Esophagus muscularis mucosa (tissue), 4 donors: ENCODE results near the gene SBK1. TPM values are rescaled to one million over a fixed set of nuclear protein-coding genes. Genes with fewer than 3 reads are reported as not detected.
A peak's percentile ranks its signal among the peaks of the same experiment; 100 is the strongest.
"Not testable (repeated sequence)": the region's sequence is repeated elsewhere in the genome, so short reads cannot be mapped to it uniquely, and the experiment has no call there.

Experiments used
- DNase-seq: peaks from one replicate; pipeline ENCODE4 v3.0.0-alpha.2; 2017; ENCODE audit errors: extremely low spot score
- H3K27ac ChIP-seq, 4 donors: fragments of 200-600 bp; sonication (generic); replicated peaks in 1 of 4; 1 replicate in 3 of 4; 2 replicates in 1 of 4; pipeline ENCODE4 v1.5.1; 2016 to 2019; ENCODE audit warnings: mild to moderate bottlenecking in 1 of 4
- H3K27me3 ChIP-seq, 4 donors: fragments of 200-600 bp; sonication (generic); one replicate each; pipeline versions ENCODE4 v1.5.1 to v1.6.0; 2016 to 2019
- H3K36me3 ChIP-seq, 4 donors: fragments of 200-600 bp; sonication (generic); one replicate each; pipeline ENCODE4 v1.5.1; 2016 to 2019
- H3K4me1 ChIP-seq, 4 donors: fragments of 200-600 bp; sonication (generic); one replicate each; pipeline ENCODE4 v1.5.1; 2016 to 2019
- H3K4me3 ChIP-seq, 4 donors: fragments of 200-600 bp; sonication (generic); 1 replicate in 2 of 4; 2 replicates in 2 of 4; pipeline ENCODE4 v1.5.1; 2016 to 2019; ENCODE audit warnings: mild to moderate bottlenecking in 4 of 4, moderate library complexity in 1 of 4
- H3K9me3 ChIP-seq, 4 donors: fragments of 200-600 bp; sonication (generic); 1 replicate in 3 of 4; 2 replicates in 1 of 4; pipeline ENCODE4 v1.5.1; 2016 to 2019
- EP300 ChIP-seq: sonication (generic); formaldehyde crosslinking; IDR thresholded peaks from one replicate; pipeline ENCODE4 v1.6.1; 2017; ENCODE audit warnings: antibody characterized with exemption
- POLR2A ChIP-seq: fragments of 450-650 bp; IDR thresholded peaks from one replicate; pipeline ENCODE4 v1.6.1; 2017; ENCODE audit warnings: antibody characterized with exemption, moderate library complexity, mild to moderate bottlenecking, low read depth
- POLR2AphosphoS5 ChIP-seq, 2 donors: sonication (generic); formaldehyde crosslinking; IDR thresholded peaks; one replicate each; pipeline ENCODE4 v1.6.1; 2017; ENCODE audit warnings: antibody characterized with exemption in 2 of 2
- WGBS: methylation state at CpG from one replicate; pipeline ENCODE4 v1.1.5; 2018; 5-methylcytosine and 5-hydroxymethylcytosine counted together
- intact Hi-C: fragments of 100-400 bp; cut with DNase I; formaldehyde crosslinking; loops from one replicate; pipeline ENCODE4 v1.15.1; 2023
- total RNA-seq, 4 donors: library from RNA; depleted of rRNA; stranded (reverse); fragments of >200 nt; gene quantifications; one replicate each; pipeline versions ENCODE4 v1.1.0 to v1.2.1, GENCODE V29; 2016
- TF ChIP-seq, protein P1 (sequence below), 3 experiments: fragments of 200-600 bp in 2 of 3; fragments of 450-650 bp in 1 of 3; sonication (generic) in 2 of 3; IDR thresholded peaks; one replicate each; pipeline ENCODE4 v1.5.1; 2017 to 2019; ENCODE audit warnings: antibody characterized with exemption in 3 of 3, mild to moderate bottlenecking in 2 of 3, moderate library complexity in 1 of 3

Gene SBK1
- under 1 TPM; under 0.01 to 0.78 (median 0.17) TPM for total RNA-seq

DNA sequence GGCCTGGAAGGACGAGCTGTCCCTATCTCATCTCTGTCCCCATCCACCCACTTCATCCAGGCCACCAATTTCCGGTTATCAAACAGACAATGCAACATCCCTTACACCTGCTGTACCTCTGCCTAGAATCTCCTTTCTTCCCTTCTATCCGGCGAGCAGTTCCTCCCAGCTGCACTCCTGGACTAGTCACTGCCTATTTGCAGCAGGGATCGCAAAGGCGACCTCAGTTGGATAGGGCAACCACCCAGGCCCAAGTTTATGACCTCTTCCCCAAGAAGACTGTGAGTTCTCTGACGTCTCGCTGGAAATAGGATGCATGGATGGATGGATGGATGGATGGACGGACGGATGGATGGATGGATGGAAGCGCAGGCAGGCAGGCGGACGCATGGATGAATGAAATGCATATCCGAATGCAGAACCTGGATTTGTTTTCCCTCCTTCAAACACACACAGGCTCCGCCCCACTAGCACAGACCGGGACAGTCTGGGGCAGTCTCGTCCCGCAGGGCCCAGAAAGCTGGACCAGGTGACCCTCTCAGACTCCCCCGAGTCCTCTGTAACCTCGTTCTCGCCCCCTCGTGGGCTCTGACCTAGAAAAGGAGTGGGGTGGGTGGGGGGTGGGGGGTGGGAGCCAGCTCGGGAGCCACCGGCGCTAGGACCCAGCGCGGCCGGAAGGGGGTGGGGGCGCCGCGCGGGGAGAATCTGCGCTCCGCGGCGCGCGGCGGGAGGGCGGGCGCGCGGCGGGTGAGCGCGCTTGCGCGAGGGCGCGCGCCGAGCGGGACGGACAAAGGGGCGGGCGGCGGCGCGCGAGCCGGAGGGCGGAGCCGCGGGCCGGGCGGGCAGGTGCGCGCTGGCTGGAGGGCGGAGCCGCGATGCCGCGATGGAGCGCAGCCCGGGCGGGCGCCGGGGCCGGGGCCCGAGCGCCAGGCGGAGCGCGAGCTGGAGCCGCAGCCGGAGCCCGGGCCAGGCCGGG is at the start of gene SBK1:
TSS of gene SBK1 (plus strand) at position 875 of the 976 bp plus-strand sequence. CDS start 24,867 bp downstream, outside the sequence.
- H3K4me3 ChIP-seq = peak within 1 kb of the TSS; percentile 60 to 74 (median 60)
- DNase-seq = no peak
- peak within 1 kb of the TSS in 3 of 4 donors; percentile 54 to 63 (median 58) for H3K27ac ChIP-seq
- intact Hi-C loops = no loop called here
- peaks cover 0 to 23% (median 5%) of the 10 kb centered on the region in 4 donors for H3K27me3 ChIP-seq
- WGBS = 26% methylated on average over 6 of the region's 88 CpGs
- H3K4me1 ChIP-seq = peaks cover 9 to 20% (median 17%) of the 10 kb centered on the region in 4 donors
- TF ChIP-seq, protein P1, sequence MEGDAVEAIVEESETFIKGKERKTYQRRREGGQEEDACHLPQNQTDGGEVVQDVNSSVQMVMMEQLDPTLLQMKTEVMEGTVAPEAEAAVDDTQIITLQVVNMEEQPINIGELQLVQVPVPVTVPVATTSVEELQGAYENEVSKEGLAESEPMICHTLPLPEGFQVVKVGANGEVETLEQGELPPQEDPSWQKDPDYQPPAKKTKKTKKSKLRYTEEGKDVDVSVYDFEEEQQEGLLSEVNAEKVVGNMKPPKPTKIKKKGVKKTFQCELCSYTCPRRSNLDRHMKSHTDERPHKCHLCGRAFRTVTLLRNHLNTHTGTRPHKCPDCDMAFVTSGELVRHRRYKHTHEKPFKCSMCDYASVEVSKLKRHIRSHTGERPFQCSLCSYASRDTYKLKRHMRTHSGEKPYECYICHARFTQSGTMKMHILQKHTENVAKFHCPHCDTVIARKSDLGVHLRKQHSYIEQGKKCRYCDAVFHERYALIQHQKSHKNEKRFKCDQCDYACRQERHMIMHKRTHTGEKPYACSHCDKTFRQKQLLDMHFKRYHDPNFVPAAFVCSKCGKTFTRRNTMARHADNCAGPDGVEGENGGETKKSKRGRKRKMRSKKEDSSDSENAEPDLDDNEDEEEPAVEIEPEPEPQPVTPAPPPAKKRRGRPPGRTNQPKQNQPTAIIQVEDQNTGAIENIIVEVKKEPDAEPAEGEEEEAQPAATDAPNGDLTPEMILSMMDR (IDR thresholded peaks at IDR 0.05) = no peak
- no peak for TF ChIP-seq POLR2A
- H3K9me3 ChIP-seq = no peaks in the 10 kb centered on the region
- H3K36me3 ChIP-seq = no peaks in the 10 kb centered on the region

DNA sequence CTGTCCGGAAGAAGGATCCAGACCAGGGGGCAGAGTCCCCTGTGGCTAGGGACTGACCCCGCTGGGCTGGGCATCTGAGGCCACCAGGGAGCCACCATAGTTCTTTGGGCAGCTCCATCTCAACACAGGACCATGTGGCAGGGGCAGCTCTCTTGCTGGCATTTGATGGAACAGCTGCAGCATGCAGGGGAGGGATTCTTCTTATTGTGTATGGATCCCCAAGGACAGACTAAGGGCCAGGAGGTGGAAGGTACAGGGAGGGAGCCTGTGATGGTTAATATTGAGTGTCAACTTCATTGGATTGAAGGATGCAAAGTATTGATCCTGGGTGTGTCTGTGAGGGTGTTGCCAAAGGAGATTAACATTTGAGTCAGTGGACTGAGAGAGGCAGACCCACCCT is 42.8 kb upstream of the SBK1 start:
- H3K9me3 ChIP-seq, H3K4me1 ChIP-seq, H3K4me3 ChIP-seq, H3K27ac ChIP-seq, intact Hi-C loops, DNase-seq, H3K36me3 ChIP-seq, H3K27me3 ChIP-seq: not testable (repeated sequence)
- WGBS = 89% methylated on average over 2 of the region's 2 CpGs

DNA sequence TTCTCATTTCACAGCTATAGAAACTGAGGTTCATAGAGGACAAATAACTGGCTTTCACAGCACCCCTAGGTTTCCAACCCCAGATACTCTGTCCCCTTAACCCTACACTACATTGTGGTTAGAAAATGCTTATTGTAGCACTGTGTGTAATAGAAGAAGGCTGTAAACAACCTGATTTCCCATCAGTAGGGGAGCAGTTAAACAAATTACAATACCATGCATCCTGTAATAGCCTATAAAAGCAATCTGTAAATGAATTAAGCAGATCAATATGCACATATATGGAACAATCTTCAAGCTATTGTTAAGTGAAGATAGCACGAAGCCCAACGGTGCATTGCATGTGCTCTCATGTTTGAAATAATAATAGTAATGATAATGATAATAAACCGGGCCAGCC is 41.3 kb upstream of the SBK1 start:
- 63% methylated on average over 3 of the region's 3 CpGs for WGBS
- intact Hi-C loops = no loop called here
- Histone ChIP-seq H3K27ac (no peak overlapping the region), H3K4me1 (no peaks in the 10 kb centered on the region), H3K9me3 (peaks cover 0 to 5% (median 2%) of the 10 kb centered on the region in 4 donors), H3K4me3 (no peak overlapping the region), H3K36me3 (no peaks in the 10 kb centered on the region), H3K27me3 (no peaks in the 10 kb centered on the region)
- TF ChIP-seq EP300 = no peak
- no peak for DNase-seq

DNA sequence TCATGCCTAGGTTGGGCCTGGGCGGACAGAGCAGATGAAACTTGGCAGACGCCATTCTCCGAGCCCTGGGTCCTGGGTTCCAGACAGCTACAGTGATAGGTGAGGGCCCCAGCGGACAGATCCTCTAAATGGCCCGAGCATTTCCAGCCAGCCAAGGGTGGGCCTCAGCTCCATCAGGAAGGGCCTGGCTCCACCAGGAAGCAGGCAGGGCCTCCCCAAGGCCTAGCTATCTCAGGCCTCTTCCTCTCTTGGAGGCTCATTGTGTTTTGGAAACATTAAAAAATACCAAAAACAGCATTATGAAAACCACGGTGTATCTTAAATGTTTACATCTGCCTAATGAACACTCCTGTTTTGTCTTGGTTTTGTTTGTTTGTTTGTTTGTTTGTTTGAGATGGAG is 38.2 kb upstream of the SBK1 start:
- TF ChIP-seq, protein P1 (IDR thresholded peaks at IDR 0.05) = no peak
- TF ChIP-seq POLR2A (no peak), POLR2AphosphoS5 (IDR thresholded peaks at IDR 0.05) (no peak), EP300 (no peak)
- intact Hi-C loops = no loop called here
- 94% methylated on average over 6 of the region's 6 CpGs for WGBS
- no peak for DNase-seq
- Histone ChIP-seq H3K9me3 (peaks cover 0 to 5% (median 2%) of the 10 kb centered on the region in 4 donors), H3K36me3 (no peaks in the 10 kb centered on the region), H3K27me3 (peaks cover 0 to 12% (median 0%) of the 10 kb centered on the region in 4 donors), H3K4me1 (peaks cover 4 to 14% (median 12%) of the 10 kb centered on the region in 4 donors), H3K4me3 (no peak overlapping the region), H3K27ac (no peak overlapping the region)

DNA sequence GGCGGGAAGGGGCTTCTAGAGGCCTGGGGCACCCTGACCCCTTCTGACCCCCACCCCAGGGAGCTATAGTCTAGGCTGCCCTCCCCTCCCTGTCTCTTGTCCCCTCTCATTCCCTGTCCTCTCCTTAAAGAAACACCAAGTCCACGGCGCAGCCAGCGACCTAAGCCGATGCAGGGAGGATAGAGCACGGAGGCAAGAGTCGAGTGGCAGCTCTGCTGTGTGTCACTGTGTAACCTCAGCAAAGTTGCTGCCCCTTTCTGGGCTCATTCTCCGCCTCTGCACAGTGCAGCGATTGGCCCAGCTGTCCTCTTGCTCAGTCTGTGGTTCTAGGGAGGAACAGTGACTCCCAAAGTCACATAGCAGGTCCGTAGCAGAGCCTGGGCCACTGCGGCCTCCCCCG is 36.5 kb upstream of the SBK1 start:
- Histone ChIP-seq H3K4me3 (no peak overlapping the region), H3K27ac (no peak overlapping the region), H3K36me3 (no peaks in the 10 kb centered on the region), H3K9me3 (peaks cover 0 to 5% (median 2%) of the 10 kb centered on the region in 4 donors), H3K4me1 (peaks cover 6 to 19% (median 14%) of the 10 kb centered on the region in 4 donors), H3K27me3 (peaks cover 0 to 23% (median 0%) of the 10 kb centered on the region in 4 donors)
- 79% methylated on average over 11 of the region's 12 CpGs for WGBS
- no peak for DNase-seq
- intact Hi-C loops = no loop called here
- TF ChIP-seq POLR2AphosphoS5 (IDR thresholded peaks at IDR 0.05) (no peak), EP300 (no peak), POLR2A (no peak)
- TF ChIP-seq, protein P1 (IDR thresholded peaks at IDR 0.05) = no peak
